ENCODE data around the gene EFCAB7. TPM values are rescaled to one million over a fixed set of nuclear protein-coding genes. Genes with fewer than 3 reads are reported as not detected.

Gene EFCAB7
- total and polyA plus RNA-seq, 2 of the 4 experiments (the other 2 are of a cell fraction), result 2.3 TPM

DNA sequence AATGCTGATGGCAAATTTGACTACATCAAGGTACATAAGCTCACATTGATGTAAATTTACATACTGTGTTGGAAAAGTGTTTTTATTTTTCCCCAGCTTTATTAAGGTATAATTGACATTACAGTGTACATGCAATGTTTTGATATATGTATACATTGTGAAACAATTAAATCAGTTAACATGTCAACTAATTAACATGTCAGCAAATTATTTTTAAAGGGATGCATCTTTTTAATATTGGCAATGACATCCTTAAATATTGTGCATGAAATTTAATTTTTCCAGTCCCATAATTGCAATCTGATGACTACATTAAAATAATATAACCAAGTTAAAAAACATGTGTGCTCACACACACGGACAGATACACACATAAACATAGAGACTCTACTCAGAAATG lies 9.4 kb downstream of the EFCAB7 start:
- Histone ChIP-seq H2BK20ac (ENCODE audit: low read depth, low read length) (no peak overlapping the region), H3K4me2 (ENCODE audit: low read depth, low read length) (no peak overlapping the region), H3K9me3 (ENCODE audit: control insufficient read depth, insufficient read depth, low read length) (no peaks in the 10 kb centered on the region), H3K23ac (ENCODE audit: low read depth, low read length) (no peak overlapping the region), H3K4ac (ENCODE audit: low read depth, low read length) (no peak overlapping the region), H4K5ac (ENCODE audit: low read depth, low read length) (no peak overlapping the region), H4K91ac (ENCODE audit: insufficient read depth, low read depth, low read length) (no peak overlapping the region), H3K56ac (ENCODE audit: extremely low read depth, insufficient read depth, low read length) (no peak overlapping the region), H3K4me1 (ENCODE audit: control insufficient read depth, insufficient read depth, low read length) (peaks cover 1% of the 10 kb centered on the region; the same call in 1 of the 2 replicates), H3K27ac (ENCODE audit: insufficient read depth, low read length) (no peak overlapping the region), H3K18ac (ENCODE audit: low read depth, low read length) (no peak overlapping the region), H3K79me1 (ENCODE audit: low read depth in 1 of 2, low read length in 2 of 2) (no peaks in the 10 kb centered on the region), H3K9me1 (ENCODE audit: insufficient read depth, low read length) (no peaks in the 10 kb centered on the region), H3K4me3 (ENCODE audit: insufficient read depth, low read depth, low read length) (no peak overlapping the region), H3K9ac (ENCODE audit: low read depth, low read length) (no peak overlapping the region), H3K14ac (replicated peaks; ENCODE audit: low read depth, low read length) (no peak overlapping the region), H2AK5ac (ENCODE audit: low read depth, low read length) (no peak overlapping the region), H3K27me3 (ENCODE audit: control insufficient read depth, insufficient read depth, low read length) (no peaks in the 10 kb centered on the region), H2BK5ac (ENCODE audit: low read depth, low read length, poor library complexity, severe bottlenecking) (no peak overlapping the region), H2BK15ac (ENCODE audit: low read depth, low read length) (no peak overlapping the region), H2AFZ (replicated peaks; ENCODE audit: low read length, poor library complexity) (no peak overlapping the region), H4K8ac (ENCODE audit: low read depth in 2 of 2, low read length in 2 of 2) (no peak overlapping the region), H2AK9ac (replicated peaks; ENCODE audit: low read depth, low read length, poor library complexity) (no peak overlapping the region), H2BK120ac (ENCODE audit: low read depth, low read length) (no peak overlapping the region), H4K20me1 (ENCODE audit: insufficient read depth, low read length) (no peaks in the 10 kb centered on the region), H3K36me3 (ENCODE audit: control insufficient read depth, insufficient read depth, low read length) (no peaks in the 10 kb centered on the region; the same call in 1 of the 2 replicates)
- POLR2A ChIA-PET (ENCODE audit: unreplicated experiment), result no interaction called here
- CTCF ChIA-PET, result interaction anchor here (0.7 kb wide), 1 partner anchor 10 kb away, joined by 3 read pairs; the partner anchor contains the start of genes EFCAB7 and ITGB3BP
- in situ Hi-C loops (cut with MboI; ENCODE audit: low sequenced_read_pairs), result loop anchor here (25.0 kb wide), 1 partner anchor 695 kb away; no protein-coding TSS in a partner anchor
- ATAC-seq (ENCODE audit: low read depth), result no peak
- DNase-seq, result no peak
- no TSS peak for BruUV-seq (replicated peaks)
- TF ChIP-seq MAFK (IDR thresholded peaks at IDR 0.05; ENCODE audit: low read depth, low read length) (peak; percentile 71), BHLHE40 (IDR thresholded peaks at IDR 0.05; ENCODE audit: low read depth, low read length) (no peak), RCOR1 (IDR thresholded peaks at IDR 0.05; ENCODE audit: insufficient replicate concordance, low read length) (no peak), POLR2A (IDR thresholded peaks at IDR 0.05; ENCODE audit: low read depth, low read length) (no peak), RAD21 (IDR thresholded peaks at IDR 0.05; ENCODE audit: low read length) (no peak)
- TF ChIP-seq, protein P1, sequence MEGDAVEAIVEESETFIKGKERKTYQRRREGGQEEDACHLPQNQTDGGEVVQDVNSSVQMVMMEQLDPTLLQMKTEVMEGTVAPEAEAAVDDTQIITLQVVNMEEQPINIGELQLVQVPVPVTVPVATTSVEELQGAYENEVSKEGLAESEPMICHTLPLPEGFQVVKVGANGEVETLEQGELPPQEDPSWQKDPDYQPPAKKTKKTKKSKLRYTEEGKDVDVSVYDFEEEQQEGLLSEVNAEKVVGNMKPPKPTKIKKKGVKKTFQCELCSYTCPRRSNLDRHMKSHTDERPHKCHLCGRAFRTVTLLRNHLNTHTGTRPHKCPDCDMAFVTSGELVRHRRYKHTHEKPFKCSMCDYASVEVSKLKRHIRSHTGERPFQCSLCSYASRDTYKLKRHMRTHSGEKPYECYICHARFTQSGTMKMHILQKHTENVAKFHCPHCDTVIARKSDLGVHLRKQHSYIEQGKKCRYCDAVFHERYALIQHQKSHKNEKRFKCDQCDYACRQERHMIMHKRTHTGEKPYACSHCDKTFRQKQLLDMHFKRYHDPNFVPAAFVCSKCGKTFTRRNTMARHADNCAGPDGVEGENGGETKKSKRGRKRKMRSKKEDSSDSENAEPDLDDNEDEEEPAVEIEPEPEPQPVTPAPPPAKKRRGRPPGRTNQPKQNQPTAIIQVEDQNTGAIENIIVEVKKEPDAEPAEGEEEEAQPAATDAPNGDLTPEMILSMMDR (conservative IDR thresholded peaks at IDR 0.05; ENCODE audit: low read depth, low read length), result no peak
- no CpG with 5 or more reads among the region's 1 CpG for WGBS, 2 experiments (ENCODE audit: extremely low coverage in 2 of 2, insufficient read length in 1 of 2)
- intact Hi-C loops (cut with micrococcal nuclease), result loop anchor here (10.0 kb wide), 1 partner anchor 568 kb away; no protein-coding TSS in a partner anchor
- dilution Hi-C loops (cut with HindIII; ENCODE audit: low sequenced_read_pairs, unreplicated experiment), result no loop called here

Measured in IMR-90 (cell line).